SIG-M5 treated with dmso at 0.1 percent for 504 hours (cell line): ENCODE measurements around the gene ELN.
"Not testable (repeated sequence)": the region's sequence is repeated elsewhere in the genome, so short reads cannot be mapped to it uniquely, and the experiment has no call there.

Experiments
- DNase-seq: peaks from one replicate; lab custom pipeline; 2025; ENCODE audit not compliant: unreplicated experiment; lab: John Stamatoyannopoulos, UW

Gene ELN

GRCh38 chr7:74000489-74001149 lies 27.4 kb upstream of the ELN start:
- no peak for DNase-seq

- DNase-seq: no peak
Observed at GRCh38 chr7:74001150-74001494, 26.9 kb upstream of the ELN start.

- DNase-seq: no peak
Observed at GRCh38 chr7:74002474-74003017, 25.4 kb upstream of the ELN start.

GRCh38 chr7:74003621-74004020 lies 24.4 kb upstream of the ELN start:
- DNase-seq: no peak

GRCh38 chr7:74006032-74006431 lies 21.9 kb upstream of the ELN start:
- DNase-seq: no peak

GRCh38 chr7:74006451-74007241 lies 21.3 kb upstream of the ELN start:
- no peak for DNase-seq

GRCh38 chr7:74007242-74007567 lies 20.8 kb upstream of the ELN start:
- DNase-seq: no peak

- no peak for DNase-seq
Observed at GRCh38 chr7:74008687-74009086, 19.3 kb upstream of the ELN start.

GRCh38 chr7:74009719-74010118 lies 18.3 kb upstream of the ELN start:
- no peak for DNase-seq

GRCh38 chr7:74010407-74010806 lies 17.6 kb upstream of the ELN start:
- no peak for DNase-seq

GRCh38 chr7:74011421-74011820 lies 16.6 kb upstream of the ELN start:
- not testable (repeated sequence) for DNase-seq

- DNase-seq: no peak
Observed at GRCh38 chr7:74012842-74013249, 15.1 kb upstream of the ELN start.

GRCh38 chr7:74013539-74014272 lies 14.3 kb upstream of the ELN start:
- no peak for DNase-seq

GRCh38 chr7:74014931-74015330 lies 13.0 kb upstream of the ELN start:
- no peak for DNase-seq

- DNase-seq: no peak
Observed at GRCh38 chr7:74015670-74016069, 12.3 kb upstream of the ELN start.

- DNase-seq: no peak
Observed at GRCh38 chr7:74017125-74017524, 10.8 kb upstream of the ELN start.

- no peak for DNase-seq
Observed at GRCh38 chr7:74018246-74018895, 9.6 kb upstream of the ELN start.

- no peak for DNase-seq
Observed at GRCh38 chr7:74019149-74019548, 8.8 kb upstream of the ELN start.

GRCh38 chr7:74020390-74020789 lies 7.6 kb upstream of the ELN start:
- DNase-seq: no peak

GRCh38 chr7:74021546-74022320 lies 6.2 kb upstream of the ELN start:
- no peak for DNase-seq

GRCh38 chr7:74022507-74022906 lies 5.5 kb upstream of the ELN start:
- no peak for DNase-seq
